CD1c-positive myeloid dendritic cell (primary cell): Measurements from ENCODE around the gene GAB3.
A peak's percentile ranks its signal among the peaks of the same experiment; 100 is the strongest.
"Not testable (repeated sequence)": the region's sequence is repeated elsewhere in the genome, so short reads cannot be mapped to it uniquely, and the experiment has no call there.

Experiments
- DNase-seq: peaks from one replicate; pipeline ENCODE4 v3.0.0-alpha.2; 2016; ENCODE audit errors: extremely low spot score

GAB3 gene

DNA sequence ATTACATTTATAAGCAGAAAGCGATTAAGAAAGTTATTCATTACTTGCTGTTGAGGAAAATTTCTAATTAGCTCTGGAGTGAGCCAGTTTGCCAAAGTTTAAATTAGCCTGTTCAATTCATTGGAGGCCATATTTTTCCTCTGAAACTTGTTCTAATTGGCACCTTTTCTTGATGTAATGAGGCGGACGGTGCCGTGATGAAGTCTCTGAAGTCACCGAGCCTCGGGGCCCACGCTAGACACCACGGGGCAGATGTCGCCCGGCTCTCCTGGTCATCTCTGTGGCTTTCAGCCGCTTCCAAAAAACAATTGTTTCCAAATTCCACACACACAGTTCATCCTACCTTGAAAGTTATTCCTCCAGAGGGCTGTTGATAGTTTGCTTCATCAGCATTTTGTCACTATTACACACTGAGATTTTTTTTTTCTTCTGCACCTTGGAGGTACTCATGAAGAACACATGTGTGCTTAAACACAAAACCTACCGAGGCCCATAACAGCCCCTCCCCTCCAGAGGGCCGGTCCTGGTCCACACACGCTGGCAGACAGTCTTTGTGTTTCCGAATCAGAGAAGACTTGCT is 93.6 kb downstream of the GAB3 start:
- DNase-seq: no peak

DNA sequence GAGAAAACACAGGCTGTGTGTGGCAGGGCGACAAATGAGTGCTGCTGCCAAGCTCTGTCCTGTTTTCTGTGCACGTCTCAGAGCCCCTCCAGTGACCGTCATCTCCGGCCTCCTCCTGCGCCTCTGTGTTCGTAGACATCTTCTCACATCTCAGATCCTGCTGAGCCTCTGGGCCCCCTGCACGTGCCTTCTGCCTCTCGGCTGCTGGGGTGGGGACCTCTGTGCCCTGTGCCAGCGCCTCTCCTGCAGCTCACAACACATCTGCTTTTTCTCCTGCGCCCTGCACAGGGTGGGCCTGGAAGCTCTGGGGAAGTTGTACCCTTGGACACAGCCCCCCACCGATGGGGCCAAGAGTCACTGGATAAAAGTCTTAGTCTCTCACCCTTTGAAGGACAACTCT is 95.1 kb downstream of the GAB3 start:
- no peak for DNase-seq

DNA sequence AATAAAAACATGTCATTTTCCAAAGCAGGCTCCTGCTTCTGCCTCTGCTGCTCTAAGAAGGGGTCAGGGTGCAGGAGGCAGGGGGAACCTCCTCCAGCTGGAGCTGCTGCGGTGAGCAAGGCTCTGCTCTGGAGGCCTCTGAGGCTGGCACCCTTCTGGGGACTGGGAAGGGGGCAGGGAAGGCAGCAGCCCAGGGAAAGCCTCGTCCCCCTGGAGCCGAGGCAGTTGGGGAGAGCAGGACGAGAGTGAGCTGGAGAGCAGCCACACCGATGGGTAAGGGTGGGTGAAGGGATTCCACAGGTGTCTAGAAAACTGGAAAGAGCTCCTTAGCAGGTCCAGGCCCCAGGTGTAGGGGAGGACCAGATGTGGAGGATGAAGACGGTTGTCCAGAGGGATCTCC is 95.5 kb downstream of the GAB3 start:
- no peak for DNase-seq

DNA sequence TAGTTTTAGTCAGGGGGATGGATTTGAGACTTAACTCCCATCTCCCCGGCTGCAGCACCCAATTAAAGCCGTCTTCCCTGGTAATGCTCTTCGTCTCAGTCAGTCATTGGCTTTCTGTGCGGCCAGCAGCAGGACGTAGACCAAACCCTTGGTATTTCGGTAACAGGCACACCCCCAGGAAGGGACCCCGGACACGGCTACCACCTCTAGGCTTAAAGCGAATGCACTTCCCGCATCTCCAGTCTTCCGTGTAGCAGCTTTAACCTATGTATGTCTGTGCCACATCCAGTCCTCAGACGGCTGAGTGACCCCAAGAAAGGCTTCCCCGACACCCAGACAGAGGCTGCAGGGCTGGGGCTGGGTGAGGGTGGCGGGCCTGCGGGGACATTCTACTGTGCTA is 96.0 kb downstream of the GAB3 start:
- DNase-seq: no peak

DNA sequence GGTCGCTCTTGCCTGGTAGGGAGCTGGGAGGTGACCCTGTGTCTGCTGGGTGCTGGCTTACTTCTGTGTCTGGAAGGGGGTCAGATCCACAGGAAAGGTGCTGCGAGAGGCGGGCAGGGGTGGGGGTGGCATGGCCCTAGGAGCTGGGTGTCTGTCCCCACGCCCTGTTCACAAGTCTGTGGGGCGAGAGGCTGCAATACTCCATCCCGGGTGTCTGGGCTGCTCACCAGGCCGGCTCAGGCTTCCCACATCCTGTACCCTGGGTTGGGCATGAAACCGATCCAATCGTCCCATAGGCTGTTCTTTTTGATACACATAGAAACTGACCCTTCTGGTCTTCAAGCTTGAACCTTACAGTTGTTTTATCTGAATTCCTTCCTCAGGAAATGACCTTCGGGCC is 96.5 kb downstream of the GAB3 start:
- DNase-seq: no peak

DNA sequence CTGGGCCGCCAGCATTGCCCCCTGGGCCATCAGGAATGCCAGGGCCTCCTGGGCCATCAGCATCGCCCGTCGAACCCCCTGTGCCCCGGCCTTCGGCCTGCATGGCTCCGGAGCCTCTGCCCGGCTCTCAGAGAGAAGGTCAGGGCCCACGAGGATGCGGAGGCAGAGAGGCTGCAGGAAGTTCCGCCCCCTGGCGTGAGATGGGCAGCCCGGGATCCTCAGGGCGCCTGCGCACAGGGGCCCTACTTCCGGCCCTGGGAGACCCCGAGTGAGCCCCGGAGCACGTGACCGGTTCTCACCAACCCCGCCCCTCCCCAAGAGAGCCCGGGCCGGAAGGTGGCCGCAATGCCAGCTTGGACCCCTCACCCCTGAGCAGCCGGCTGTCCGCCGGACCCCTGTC is 97.5 kb downstream of the GAB3 start, which contains the start of gene CTAG2:
Gene CTAG2 (minus strand): TSS at position 167 of the 400 bp plus-strand sequence. CDS start 64 bp downstream, at position 103.
- not testable (repeated sequence) for DNase-seq

DNA sequence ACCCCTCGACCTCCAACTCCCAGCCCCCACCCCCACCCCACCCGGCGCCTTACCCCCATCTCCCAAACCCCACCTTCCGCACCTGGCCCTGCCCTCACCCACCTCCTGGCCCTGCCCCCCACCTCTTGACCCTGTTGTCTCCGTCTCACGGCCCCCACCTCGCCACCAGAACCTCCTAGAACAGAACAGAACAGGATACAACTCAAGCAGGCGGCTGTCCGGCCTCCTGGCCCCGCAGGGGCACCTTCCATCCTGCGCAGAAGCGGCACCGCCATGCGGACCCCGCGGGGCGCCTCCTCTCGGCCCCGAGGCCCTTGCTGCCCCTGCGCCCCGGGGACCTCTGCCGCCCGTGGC is 97.9 kb downstream of the GAB3 start:
- DNase-seq: no peak

DNA sequence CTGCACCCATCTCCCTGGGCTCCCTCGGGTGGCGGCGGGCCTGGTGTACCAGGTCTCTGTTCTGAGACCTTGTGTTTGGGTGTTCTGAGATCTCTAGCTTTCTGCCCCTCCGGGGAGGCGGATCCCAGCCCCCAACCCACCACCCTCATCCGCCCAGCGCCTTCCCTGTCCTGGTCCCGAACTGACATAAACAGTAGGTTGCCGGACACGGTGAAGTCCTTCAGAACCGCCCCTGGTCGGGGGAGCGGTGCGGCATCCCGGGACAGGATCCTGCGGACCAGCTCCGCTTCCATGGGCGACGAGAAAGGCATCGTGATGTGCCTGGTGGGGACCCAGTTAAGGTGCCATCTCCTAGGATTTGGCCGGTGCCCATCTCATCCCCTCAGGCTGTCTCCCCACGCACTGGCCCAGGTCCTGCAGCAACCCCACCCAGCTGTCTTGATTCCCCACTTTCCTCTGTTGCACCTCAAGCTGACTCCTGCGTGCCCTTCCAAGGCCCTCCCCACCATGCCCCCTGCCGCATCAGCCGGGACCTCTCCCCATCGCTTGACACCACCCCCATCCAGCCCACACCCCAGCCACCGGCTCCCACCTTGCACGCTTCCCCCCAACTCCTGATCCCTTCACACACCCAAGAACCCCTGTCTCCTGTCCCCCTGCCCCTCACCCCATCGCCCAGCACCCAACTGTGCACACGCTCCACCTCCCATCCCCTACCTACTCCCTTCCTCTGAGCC is 98.4 kb downstream of the GAB3 start:
- DNase-seq: no peak

DNA sequence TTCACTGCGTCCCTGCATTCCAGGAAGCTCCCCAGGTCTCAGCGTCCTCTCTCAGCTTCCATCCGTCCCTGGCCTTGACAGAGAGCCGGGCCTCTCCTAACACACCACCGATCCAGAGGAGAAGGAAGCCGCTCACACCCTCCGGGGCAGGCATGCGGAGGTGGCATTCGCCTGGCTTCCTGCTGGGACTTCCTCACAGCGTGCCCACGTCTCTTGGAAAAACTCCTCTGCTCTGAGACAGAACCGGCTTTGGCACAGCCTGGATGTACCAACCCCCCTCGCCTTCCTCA is 100.7 kb downstream of the GAB3 start:
- DNase-seq: peak; percentile 57

DNA sequence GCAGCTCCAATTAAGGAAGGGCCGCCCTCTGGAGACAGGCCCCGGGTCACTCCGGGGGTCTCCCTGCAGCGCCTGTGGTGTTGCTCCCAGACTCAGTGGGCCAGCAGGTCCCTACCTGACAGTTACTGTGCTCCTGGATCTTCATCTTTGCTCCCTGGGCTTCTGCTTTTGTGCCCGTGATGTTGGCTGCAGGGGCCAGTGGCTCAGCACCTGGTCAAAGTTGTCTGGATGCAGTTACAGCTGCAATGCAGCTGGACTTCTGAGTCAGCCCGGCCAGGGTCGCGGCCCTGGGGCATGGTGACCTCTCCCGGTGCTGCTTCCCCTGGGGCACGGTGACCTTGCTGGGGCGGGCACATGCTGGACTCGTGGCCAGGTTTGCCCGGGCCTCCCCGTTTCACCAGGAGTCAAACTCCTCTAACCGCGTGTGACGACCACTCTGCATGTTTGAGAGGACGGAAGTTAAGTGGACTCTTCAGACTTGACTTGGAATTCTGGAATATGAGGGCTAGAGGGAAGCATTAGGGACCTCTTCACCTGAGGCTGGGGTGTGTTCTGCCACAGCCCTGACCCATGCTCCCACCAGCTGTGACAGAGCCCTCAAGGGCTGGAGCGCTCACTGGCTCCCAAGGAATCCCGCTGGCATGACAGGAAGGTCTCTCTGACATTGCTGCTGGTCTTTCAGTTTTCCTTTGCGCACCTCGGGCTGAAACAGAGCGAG is 101.2 kb downstream of the GAB3 start:
- no peak for DNase-seq

DNA sequence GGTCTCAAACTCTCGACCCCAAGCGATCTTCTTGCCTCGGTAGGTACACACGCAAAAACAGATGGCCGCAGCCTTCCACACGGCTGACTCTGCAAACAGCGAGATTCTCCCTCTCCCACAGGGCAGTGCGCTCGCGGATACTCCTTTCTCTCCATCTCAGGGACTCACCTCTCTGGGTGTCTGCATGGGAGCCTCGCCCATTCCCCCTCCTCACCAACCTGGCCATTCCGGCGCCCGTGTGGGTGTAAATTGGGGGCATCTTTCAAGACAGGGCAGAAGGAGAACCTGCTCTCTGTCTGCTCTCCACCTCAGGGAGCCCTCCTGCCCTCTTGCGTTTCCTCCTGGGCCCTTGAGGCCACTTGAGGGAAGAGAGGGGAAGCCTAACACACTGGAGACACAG is 101.9 kb downstream of the GAB3 start:
- no peak for DNase-seq

DNA sequence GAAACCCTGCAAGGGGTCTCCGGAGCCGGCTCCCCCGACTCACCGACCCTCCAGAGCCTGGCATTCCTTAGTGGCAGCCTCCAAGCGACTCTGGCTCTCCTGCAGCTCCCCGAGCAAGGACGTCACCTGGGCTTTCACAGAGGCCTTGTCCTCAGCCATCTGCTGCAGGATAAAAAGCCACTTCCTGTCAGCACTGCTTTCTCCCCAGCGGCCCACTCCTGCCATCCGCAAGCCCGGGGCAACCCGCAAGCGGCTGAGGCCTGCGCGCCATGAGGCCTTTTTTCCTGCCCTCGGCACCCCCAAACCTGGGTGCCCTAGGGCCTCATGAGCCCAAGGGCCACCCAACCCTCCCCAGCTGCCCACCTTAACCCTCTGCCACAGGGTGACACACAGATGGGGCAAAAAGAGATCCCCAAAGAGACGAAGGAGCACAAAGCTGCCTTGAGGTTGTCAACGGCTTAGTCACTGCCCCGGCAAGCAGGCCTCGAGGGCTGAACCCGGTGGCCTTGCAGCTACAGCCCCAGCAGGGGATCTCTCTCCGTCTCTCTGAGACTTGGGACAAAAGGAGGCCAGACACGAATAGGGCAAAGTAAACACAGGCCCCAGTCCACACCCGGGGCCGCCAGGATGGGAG is 105.0 kb downstream of the GAB3 start:
- not testable (repeated sequence) for DNase-seq

DNA sequence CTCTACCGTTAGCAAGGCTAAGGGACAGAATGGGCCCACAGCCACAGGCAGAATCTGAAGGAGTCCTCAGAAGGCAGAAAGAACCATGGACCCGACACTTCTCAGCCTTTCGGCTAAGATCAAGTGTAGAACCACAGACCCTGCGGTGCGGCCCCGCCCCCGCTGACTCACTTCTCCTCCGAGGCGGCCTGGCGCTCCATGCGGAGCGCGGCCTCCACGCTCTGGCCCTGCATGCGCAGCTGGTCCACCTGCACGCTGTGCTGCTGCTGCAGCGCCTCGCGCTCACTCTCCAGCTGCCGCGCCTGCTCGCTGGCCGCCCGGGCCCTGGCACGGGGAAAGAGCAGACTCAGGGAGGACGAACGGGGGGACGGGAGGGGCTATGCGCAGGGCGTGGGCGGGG is 107.2 kb downstream of the GAB3 start:
- not testable (repeated sequence) for DNase-seq

DNA sequence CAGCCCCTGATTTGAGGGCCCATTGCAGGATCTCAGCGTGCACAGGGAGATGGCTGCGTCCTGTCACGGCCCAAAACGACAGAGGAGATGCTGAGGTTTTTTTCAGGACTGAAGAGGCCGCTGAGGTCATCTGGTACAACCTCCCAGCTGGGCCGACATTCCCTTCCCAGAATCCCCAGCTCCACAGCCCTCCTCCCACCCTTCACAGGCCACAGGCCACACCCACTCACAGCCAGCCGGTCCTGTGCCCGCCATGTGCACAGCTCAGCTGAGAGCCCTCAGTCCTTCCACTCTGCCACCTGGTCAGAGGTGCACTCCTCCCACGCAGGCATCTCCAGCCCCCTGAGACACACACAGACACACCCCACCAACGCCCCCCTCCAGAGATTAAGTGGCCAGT is 109.1 kb downstream of the GAB3 start:
- DNase-seq: not testable (repeated sequence)

DNA sequence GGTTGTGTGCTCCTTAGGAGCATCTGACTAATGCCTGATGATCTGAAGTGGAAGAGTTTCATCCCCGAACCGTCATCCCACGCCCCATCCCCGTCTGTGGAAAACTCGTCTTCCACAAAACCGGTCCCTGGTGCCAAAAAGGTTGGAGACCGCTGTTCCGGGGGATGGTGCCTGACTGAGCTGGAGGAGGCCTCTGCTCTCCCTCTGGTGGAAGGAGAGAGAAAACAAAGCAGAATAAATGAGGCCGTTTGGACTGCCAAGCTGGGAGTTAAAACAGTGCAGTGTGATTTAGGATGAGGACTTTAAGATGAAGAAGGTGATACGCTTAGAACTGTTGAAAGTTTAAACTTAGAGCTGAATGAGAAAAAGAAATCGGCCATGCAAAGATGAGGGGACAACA is 117.2 kb downstream of the GAB3 start:
- not testable (repeated sequence) for DNase-seq

DNA sequence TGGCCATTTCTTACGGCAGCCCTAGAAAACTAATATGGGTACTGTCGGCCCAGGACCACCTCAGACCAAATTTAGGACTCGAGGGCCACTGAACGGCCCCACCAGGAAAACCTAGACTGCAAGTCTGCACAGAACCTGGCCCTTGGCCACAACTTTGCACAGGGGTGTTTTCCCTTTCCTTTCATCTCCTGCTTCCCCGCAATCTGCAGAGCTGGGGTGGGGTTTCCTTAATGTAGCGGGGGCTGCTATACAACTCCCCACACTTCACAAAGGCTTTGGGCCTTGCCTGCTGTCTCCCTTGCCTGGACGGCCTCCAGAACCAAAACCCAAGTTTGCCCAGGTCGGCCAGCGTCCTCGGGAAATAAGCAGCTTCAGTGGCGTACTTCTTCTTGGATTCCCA is 119.9 kb downstream of the GAB3 start:
- DNase-seq: not testable (repeated sequence)

DNA sequence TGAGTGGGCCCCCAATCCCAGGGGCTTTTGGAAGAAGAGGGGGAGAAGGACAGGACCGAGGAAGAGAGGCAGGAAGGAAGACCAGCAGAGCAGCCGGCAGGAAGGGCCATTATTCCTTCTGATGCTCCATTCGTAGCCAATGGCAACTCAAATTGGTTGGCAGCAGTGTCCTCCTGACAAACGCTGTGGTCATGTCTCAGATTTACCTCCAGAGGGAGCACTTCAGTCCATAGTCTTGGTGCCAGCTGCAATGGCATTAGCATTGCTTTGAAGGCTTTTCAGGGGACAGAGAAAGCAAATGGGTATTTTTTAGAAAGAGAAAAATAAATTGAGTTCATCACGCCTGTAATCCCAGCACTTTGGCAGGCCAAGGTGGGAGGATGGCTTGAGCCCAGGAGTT is 121.9 kb downstream of the GAB3 start:
- DNase-seq: not testable (repeated sequence)
